Measurements from ENCODE around the gene EXOSC10. TPM values are rescaled to one million over a fixed set of nuclear protein-coding genes. Genes with fewer than 3 reads are reported as not detected.

Gene EXOSC10
- total RNA-seq, 1 donor from 2014 or later = 64.1 TPM

GRCh38 chr1:11143401-11143800, 43.7 kb upstream of the EXOSC10 start:
- no peak for DNase-seq (ENCODE audit: low read depth)
- no peak for TF ChIP-seq CTCF (IDR thresholded peaks at IDR 0.05; ENCODE audit: insufficient read depth, low read length, poor library complexity, severe bottlenecking)
- Histone ChIP-seq H3K4me3 (ENCODE audit: low read depth, low read length) (no peak overlapping the region), H3K27me3 (ENCODE audit: control insufficient read depth, insufficient read depth, low read length) (no peaks in the 10 kb centered on the region), H3K36me3 (ENCODE audit: control insufficient read depth, insufficient read depth, low read length) (peaks cover 2% of the 10 kb centered on the region)

GRCh38 chr1:11142618-11143391, 43.1 kb upstream of the EXOSC10 start:
- H3K4me3 ChIP-seq (ENCODE audit: low read depth, low read length) = no peak overlapping the region
- H3K36me3 ChIP-seq (ENCODE audit: control insufficient read depth, insufficient read depth, low read length) = peaks cover 2% of the 10 kb centered on the region
- no peaks in the 10 kb centered on the region for H3K27me3 ChIP-seq (ENCODE audit: control insufficient read depth, insufficient read depth, low read length)
- no peak for DNase-seq (ENCODE audit: low read depth)
- TF ChIP-seq CTCF (IDR thresholded peaks at IDR 0.05; ENCODE audit: insufficient read depth, low read length, poor library complexity, severe bottlenecking) = no peak

GRCh38 chr1:11138952-11139351, 39.3 kb upstream of the EXOSC10 start:
- no peak overlapping the region for H3K4me3 ChIP-seq (ENCODE audit: low read depth, low read length)
- no peak for DNase-seq (ENCODE audit: low read depth)
- no peak for TF ChIP-seq CTCF (IDR thresholded peaks at IDR 0.05; ENCODE audit: insufficient read depth, low read length, poor library complexity, severe bottlenecking)
- H3K27me3 ChIP-seq (ENCODE audit: control insufficient read depth, insufficient read depth, low read length) = no peaks in the 10 kb centered on the region
- no peaks in the 10 kb centered on the region for H3K36me3 ChIP-seq (ENCODE audit: control insufficient read depth, insufficient read depth, low read length)

GRCh38 chr1:11138029-11138428, 38.4 kb upstream of the EXOSC10 start:
- no peak for DNase-seq (ENCODE audit: low read depth)
- H3K4me3 ChIP-seq (ENCODE audit: low read depth, low read length) = no peak overlapping the region
- H3K36me3 ChIP-seq (ENCODE audit: control insufficient read depth, insufficient read depth, low read length) = no peaks in the 10 kb centered on the region
- TF ChIP-seq CTCF (IDR thresholded peaks at IDR 0.05; ENCODE audit: insufficient read depth, low read length, poor library complexity, severe bottlenecking) = no peak
- no peaks in the 10 kb centered on the region for H3K27me3 ChIP-seq (ENCODE audit: control insufficient read depth, insufficient read depth, low read length)

GRCh38 chr1:11134898-11135266, 35.2 kb upstream of the EXOSC10 start:
- peaks cover 2% of the 10 kb centered on the region for H3K36me3 ChIP-seq (ENCODE audit: control insufficient read depth, insufficient read depth, low read length)
- TF ChIP-seq CTCF (IDR thresholded peaks at IDR 0.05; ENCODE audit: insufficient read depth, low read length, poor library complexity, severe bottlenecking) = no peak
- no peak overlapping the region for H3K4me3 ChIP-seq (ENCODE audit: low read depth, low read length)
- H3K27me3 ChIP-seq (ENCODE audit: control insufficient read depth, insufficient read depth, low read length) = no peaks in the 10 kb centered on the region
- DNase-seq (ENCODE audit: low read depth) = no peak
